ENCODE measurements around the gene PODXL2.
A peak's percentile ranks its signal among the peaks of the same experiment; 100 is the strongest.

DNA sequence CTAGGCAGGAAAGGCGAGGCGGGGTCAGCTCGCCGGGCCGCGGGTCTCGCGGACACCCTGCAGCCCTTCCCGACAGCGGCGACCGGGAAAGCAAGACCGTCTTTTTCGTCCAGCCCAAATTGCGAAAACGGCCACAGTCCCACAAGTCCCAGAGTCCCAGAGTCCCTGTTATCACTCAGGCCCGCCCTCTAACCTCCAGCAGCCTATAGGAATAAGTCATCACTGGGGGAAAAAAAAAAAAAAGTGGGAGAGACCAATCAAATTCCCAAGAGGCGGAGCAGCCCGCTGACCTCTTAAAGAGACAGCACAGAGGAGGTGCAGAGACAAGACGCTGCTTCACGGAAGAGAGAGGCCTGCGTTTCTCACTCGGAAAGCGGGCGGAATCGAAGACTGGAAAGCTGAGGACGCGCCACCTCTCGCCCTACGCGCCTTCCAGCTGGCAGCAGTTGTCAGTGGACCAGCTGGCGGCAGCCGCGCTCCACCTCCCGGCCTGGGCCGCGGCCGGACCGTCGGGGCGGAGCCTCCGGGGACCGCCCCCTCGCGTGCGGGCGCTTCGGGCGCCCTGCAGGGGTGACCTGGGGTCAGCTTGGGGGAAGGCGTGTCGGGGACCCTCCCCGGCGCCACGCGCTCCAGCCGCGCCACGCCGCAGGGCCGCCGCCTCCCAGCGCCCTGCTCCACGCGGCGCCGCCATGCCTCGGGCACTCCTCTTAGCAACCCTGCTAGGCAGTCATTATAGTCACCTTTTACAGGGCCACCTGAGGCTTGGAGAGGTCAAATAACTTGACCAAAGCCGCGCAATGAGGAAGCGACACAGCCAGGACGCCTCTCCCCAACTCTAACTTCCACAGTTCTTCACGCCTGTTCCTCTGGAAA lies 38.2 kb upstream of the PODXL2 start, which contains the start of gene TPRA1:
- no peak for TF ChIP-seq YY1 (IDR thresholded peaks at IDR 0.05; ENCODE audit: low read depth, low read length)
- TF ChIP-seq, protein P1, sequence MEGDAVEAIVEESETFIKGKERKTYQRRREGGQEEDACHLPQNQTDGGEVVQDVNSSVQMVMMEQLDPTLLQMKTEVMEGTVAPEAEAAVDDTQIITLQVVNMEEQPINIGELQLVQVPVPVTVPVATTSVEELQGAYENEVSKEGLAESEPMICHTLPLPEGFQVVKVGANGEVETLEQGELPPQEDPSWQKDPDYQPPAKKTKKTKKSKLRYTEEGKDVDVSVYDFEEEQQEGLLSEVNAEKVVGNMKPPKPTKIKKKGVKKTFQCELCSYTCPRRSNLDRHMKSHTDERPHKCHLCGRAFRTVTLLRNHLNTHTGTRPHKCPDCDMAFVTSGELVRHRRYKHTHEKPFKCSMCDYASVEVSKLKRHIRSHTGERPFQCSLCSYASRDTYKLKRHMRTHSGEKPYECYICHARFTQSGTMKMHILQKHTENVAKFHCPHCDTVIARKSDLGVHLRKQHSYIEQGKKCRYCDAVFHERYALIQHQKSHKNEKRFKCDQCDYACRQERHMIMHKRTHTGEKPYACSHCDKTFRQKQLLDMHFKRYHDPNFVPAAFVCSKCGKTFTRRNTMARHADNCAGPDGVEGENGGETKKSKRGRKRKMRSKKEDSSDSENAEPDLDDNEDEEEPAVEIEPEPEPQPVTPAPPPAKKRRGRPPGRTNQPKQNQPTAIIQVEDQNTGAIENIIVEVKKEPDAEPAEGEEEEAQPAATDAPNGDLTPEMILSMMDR (IDR thresholded peaks at IDR 0.05; ENCODE audit: control extremely low read depth in 1 of 3, insufficient read depth in 1 of 3, low read depth in 1 of 3, low read length in 3 of 3): peak in 2 of 3 experiments; percentile 4 to 16; a peak in 2 of 4 replicates
- TF ChIP-seq EP300 (IDR thresholded peaks at IDR 0.05; ENCODE audit: borderline replicate concordance in 1 of 2, low read depth in 2 of 2, low read length in 2 of 2): peak in 1 of 2 experiments; percentile 51; a peak in 1 of 3 replicates
- TF ChIP-seq POLR2AphosphoS5 (IDR thresholded peaks at IDR 0.05; ENCODE audit: low read depth, low read length): peak; percentile 59
- no peak; the same call in 1 of the 2 replicates for TF ChIP-seq PHF8 (conservative IDR thresholded peaks at IDR 0.05; ENCODE audit: low read depth, low read length)

Measured in H1 (cell line).